Measurements from ENCODE around the gene CDC7. TPM values are rescaled to one million over a fixed set of nuclear protein-coding genes. Genes with fewer than 3 reads are reported as not detected.

CDC7 gene
- total RNA-seq, 2 donors from 2014 or later = 41.7 to 44.7 TPM

DNA sequence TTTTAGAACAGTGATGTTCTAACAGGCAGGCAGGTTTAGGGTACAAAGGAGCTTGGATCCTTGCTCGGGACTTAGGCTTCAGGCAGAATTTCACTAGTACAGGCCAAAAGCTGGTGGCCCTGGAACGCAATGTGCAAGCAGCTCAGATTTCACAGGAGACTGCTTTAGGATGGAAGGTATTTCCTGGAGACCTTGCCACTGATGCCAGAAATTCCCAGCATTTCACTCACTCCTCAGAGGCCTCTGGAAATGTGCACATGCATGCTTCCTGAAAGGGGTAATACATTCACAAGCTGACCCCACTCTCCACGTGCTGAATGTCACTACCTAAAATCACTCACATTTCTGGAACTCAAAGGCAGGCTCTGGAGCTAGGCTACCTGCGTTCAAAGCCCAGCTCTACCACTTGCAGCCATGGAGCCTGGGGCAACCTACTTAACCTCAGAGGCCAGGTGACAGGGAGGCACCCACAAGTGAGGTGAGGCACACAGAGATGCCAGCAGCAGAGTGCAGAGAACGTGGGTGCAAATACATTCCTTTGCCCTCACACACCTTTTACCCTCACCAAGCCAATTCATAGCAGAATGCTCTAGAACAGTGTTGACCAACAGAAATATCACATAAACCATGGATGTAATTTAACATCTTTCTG, 56.5 kb downstream of the CDC7 start:
- H3K27me3 ChIP-seq (ENCODE audit: control insufficient read depth, insufficient read depth, low read length, poor library complexity, severe bottlenecking) = no peaks in the 10 kb centered on the region
- no peaks in the 10 kb centered on the region for H3K9me3 ChIP-seq (ENCODE audit: control insufficient read depth, low read length)
- Mint-ChIP-seq H3K27me3 (ENCODE audit: insufficient read depth) (no peaks in the 10 kb centered on the region), H3K4me1 (peaks cover 18% of the 10 kb centered on the region), H3K4me3 (no peak overlapping the region), H3K9me3 (no peaks in the 10 kb centered on the region), H3K27ac (no peak overlapping the region), H3K36me3 (ENCODE audit: low read depth) (no peaks in the 10 kb centered on the region)
- no peaks in the 10 kb centered on the region for H3K36me3 ChIP-seq (ENCODE audit: control insufficient read depth, insufficient read depth, low read length)
- H3K9ac ChIP-seq (ENCODE audit: extremely low read depth, low read length, poor library complexity, severe bottlenecking) = no peak overlapping the region
- H3K27ac ChIP-seq (ENCODE audit: low read depth, low read length) = no peak overlapping the region
- 88 to 89% methylated on average over 4 to 5 of the region's 5 CpGs for WGBS, 2 experiments (ENCODE audit: insufficient coverage in 1 of 2, insufficient read length in 1 of 2)
- TF ChIP-seq CTCF (conservative IDR thresholded peaks at IDR 0.05) = no peak
- no peak overlapping the region for H3K4me3 ChIP-seq (ENCODE audit: low read length)
- no peak for DNase-seq
- H3K4me1 ChIP-seq (ENCODE audit: control insufficient read depth, insufficient read depth, low read length) = no peaks in the 10 kb centered on the region

DNA sequence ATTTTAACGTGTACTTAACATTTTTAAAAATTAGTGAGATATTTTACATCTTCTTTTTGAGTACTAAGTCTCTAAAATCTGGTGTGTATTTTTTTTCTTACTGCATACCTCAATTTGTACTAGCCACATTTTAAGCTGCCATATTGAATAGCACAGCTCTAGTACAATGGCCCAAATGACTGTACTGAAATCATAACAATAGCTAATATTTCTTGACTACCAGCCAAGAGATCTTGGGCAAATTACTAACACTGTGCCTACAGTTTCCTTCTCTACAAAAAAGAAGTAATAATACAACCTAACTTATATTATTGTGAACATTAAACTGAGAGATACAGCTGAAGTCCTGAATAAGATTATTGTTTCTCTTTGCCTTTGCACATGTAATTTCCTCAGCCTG, 57.2 kb downstream of the CDC7 start:
- Histone ChIP-seq H3K4me1 (ENCODE audit: control insufficient read depth, insufficient read depth, low read length) (no peaks in the 10 kb centered on the region), H3K36me3 (ENCODE audit: control insufficient read depth, insufficient read depth, low read length) (no peaks in the 10 kb centered on the region), H3K4me3 (ENCODE audit: low read length) (no peak overlapping the region), H3K9ac (ENCODE audit: extremely low read depth, low read length, poor library complexity, severe bottlenecking) (no peak overlapping the region), H3K27me3 (ENCODE audit: control insufficient read depth, insufficient read depth, low read length, poor library complexity, severe bottlenecking) (no peaks in the 10 kb centered on the region), H3K27ac (ENCODE audit: low read depth, low read length) (no peak overlapping the region), H3K9me3 (ENCODE audit: control insufficient read depth, low read length) (no peaks in the 10 kb centered on the region)
- TF ChIP-seq CTCF (conservative IDR thresholded peaks at IDR 0.05) = no peak
- H3K27ac Mint-ChIP-seq = no peak overlapping the region
- no peaks in the 10 kb centered on the region for H3K9me3 Mint-ChIP-seq
- H3K36me3 Mint-ChIP-seq (ENCODE audit: low read depth) = no peaks in the 10 kb centered on the region
- no peak overlapping the region for H3K4me3 Mint-ChIP-seq
- no peaks in the 10 kb centered on the region for H3K27me3 Mint-ChIP-seq (ENCODE audit: insufficient read depth)
- H3K4me1 Mint-ChIP-seq = peaks cover 18% of the 10 kb centered on the region
- no CpG with 5 or more reads among the region's 1 CpG for WGBS, 2 experiments (ENCODE audit: insufficient coverage in 1 of 2, insufficient read length in 1 of 2)
- DNase-seq = no peak

DNA sequence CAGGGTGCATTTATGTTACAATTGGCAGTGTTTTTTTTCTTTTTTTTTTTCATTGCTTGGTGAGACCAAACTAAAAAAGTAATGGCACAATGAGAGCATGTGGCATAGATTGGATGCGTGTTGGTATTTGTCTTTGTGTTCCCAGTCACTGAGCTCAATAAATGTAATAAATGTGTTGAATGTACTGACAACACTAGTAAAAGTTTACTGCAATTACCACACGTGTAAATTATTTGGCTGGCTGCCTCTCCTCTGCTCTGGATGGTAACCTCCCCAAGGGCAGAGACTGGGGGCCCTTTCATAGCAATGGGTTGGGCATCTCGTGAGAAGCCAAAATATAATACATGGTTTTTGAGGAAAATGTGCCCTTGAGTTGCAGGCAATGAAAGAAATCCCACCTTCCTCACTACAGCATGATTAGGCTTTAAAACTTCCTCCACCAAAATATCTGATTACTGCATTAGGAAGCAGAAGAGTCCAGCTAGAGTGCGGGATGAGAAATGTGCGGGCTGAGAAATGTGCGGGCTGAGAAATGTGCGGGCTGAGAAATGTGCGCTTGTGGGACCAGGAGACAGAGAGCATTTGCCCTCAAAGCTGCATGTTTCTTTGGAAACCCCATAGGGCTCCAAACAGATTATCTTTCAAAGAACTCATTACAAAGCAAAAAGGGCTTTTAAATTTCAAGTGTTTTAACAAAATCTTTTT, 58.5 kb downstream of the CDC7 start:
- Histone ChIP-seq H3K9ac (ENCODE audit: extremely low read depth, low read length, poor library complexity, severe bottlenecking) (no peak overlapping the region), H3K27ac (ENCODE audit: low read depth, low read length) (no peak overlapping the region), H3K9me3 (ENCODE audit: control insufficient read depth, low read length) (peaks cover 10% of the 10 kb centered on the region), H3K4me1 (ENCODE audit: control insufficient read depth, insufficient read depth, low read length) (no peaks in the 10 kb centered on the region), H3K4me3 (ENCODE audit: low read length) (no peak overlapping the region), H3K27me3 (ENCODE audit: control insufficient read depth, insufficient read depth, low read length, poor library complexity, severe bottlenecking) (no peaks in the 10 kb centered on the region), H3K36me3 (ENCODE audit: control insufficient read depth, insufficient read depth, low read length) (no peaks in the 10 kb centered on the region)
- no peak for DNase-seq
- Mint-ChIP-seq H3K27me3 (ENCODE audit: insufficient read depth) (no peaks in the 10 kb centered on the region), H3K9me3 (peaks cover 3% of the 10 kb centered on the region), H3K4me3 (no peak overlapping the region), H3K36me3 (ENCODE audit: low read depth) (no peaks in the 10 kb centered on the region), H3K27ac (no peak overlapping the region), H3K4me1 (peaks cover 12% of the 10 kb centered on the region)
- 91 to 93% methylated on average over 7 to 8 of the region's 8 CpGs for WGBS, 2 experiments (ENCODE audit: insufficient coverage in 1 of 2, insufficient read length in 1 of 2)
- TF ChIP-seq CTCF (conservative IDR thresholded peaks at IDR 0.05) = no peak
